HepG2 (cell line): Measurements from ENCODE around the gene GRIK3. TPM values are rescaled to one million over a fixed set of nuclear protein-coding genes. Genes with fewer than 3 reads are reported as not detected.
A peak's percentile ranks its signal among the peaks of the same experiment; 100 is the strongest.

ENCODE experiments used
- ATAC-seq: fragments of 200-7000 bp; cut with Tn5 transposase; 3 replicates; pipeline ENCODE4 v1.9.1; 2020; ENCODE audit warnings: mild to moderate bottlenecking, moderate library complexity
- BruUV-seq: library from RNA; stranded (reverse); fragments of 400-500 nt; replicated peaks from 2 replicates; lab custom pipeline; 2021; lab: Mats Ljungman, UMichigan
- CTCF ChIA-PET: fragments of 300-600 bp; formaldehyde crosslinking; extraction: SDS; loops from one replicate; lab custom pipeline; 2021; ENCODE audit warnings: low total read pairs, inconsistent platforms, low intra/inter-chr PET ratio; lab: Yijun Ruan, JAX
- POLR2A ChIA-PET: fragments of 350-600 bp; sonication (Branson Sonifier 250); formaldehyde crosslinking; loops from one replicate; lab custom pipeline; 2020; ENCODE audit warnings: antibody characterized with exemption, inconsistent platforms; lab: Yijun Ruan, JAX
- DNase-seq: peaks from one replicate; pipeline ENCODE4 v3.0.0-alpha.2; 2015; ENCODE audit warnings: low spot score
- FAIRE-seq: peaks from 3 replicates; lab custom pipeline; 2011; peaks lifted over from hg19 to GRCh38; lab: Jason Lieb, UNC
- H2AFZ ChIP-seq: one replicate; pipeline ENCODE4 v1.6.1; 2011; ENCODE audit warnings: low read length, inconsistent platforms
- H3K27ac ChIP-seq: fragments of 300-600 bp; 3 replicates; pipeline ENCODE4 v1.8.0; 2011; ENCODE audit warnings: mixed run types, mild to moderate bottlenecking, mixed read lengths, low read length, inconsistent platforms; ENCODE audit not compliant: insufficient read depth; ENCODE audit errors: extremely low read length
- H3K27me3 ChIP-seq, 2 experiments: fragments of 200-600 bp in 1 of 2; 2 replicates in 1 of 2; 3 replicates in 1 of 2; pipeline versions ENCODE4 v1.6.0 to v1.8.0; 2011; ENCODE audit warnings: low read length in 2 of 2, mild to moderate bottlenecking in 2 of 2, moderate library complexity in 2 of 2, inconsistent platforms in 1 of 2; ENCODE audit not compliant: insufficient read depth in 2 of 2, control insufficient read depth in 1 of 2
- H3K36me3 ChIP-seq, 2 experiments: fragments of 200-600 bp in 1 of 2; replicated peaks in 1 of 2; 2 replicates in 1 of 2; 3 replicates in 1 of 2; pipeline versions ENCODE4 v1.5.1 to v1.8.0; 2011; ENCODE audit warnings: low read length in 2 of 2, inconsistent platforms in 1 of 2; ENCODE audit not compliant: insufficient read depth in 2 of 2, control insufficient read depth in 1 of 2
- H3K4me1 ChIP-seq: 2 replicates; pipeline ENCODE4 v1.5.1; 2012; ENCODE audit warnings: low read length, inconsistent platforms; ENCODE audit not compliant: insufficient read depth
- H3K4me2 ChIP-seq: 2 replicates; pipeline ENCODE4 v1.6.0; 2011; ENCODE audit warnings: low read depth, low read length, inconsistent platforms
- H3K4me3 ChIP-seq, 3 experiments: fragments of 200-600 bp in 1 of 3; sonication (generic), shearing (Covaris generic) in 1 of 3; replicated peaks in 1 of 3; 2 replicates each; pipeline ENCODE4 v1.5.1; 2011 to 2016; ENCODE audit warnings: low read length in 3 of 3, inconsistent platforms in 2 of 3, low read depth in 2 of 3, mild to moderate bottlenecking in 2 of 3, control low read depth in 1 of 3, mixed read lengths in 1 of 3; ENCODE audit not compliant: insufficient read depth in 1 of 3
- H3K79me2 ChIP-seq: one replicate; pipeline ENCODE4 v1.6.1; 2011; ENCODE audit warnings: low read length, inconsistent platforms; ENCODE audit not compliant: insufficient read depth
- H3K9ac ChIP-seq: 2 replicates; pipeline ENCODE4 v1.6.0; 2011; ENCODE audit warnings: mild to moderate bottlenecking, low read depth, low read length, inconsistent platforms; ENCODE audit not compliant: insufficient read depth
- H3K9me3 ChIP-seq: 2 replicates; pipeline ENCODE4 v1.5.1; 2012; ENCODE audit warnings: mild to moderate bottlenecking, low read length
- H4K20me1 ChIP-seq: 2 replicates; pipeline ENCODE4 v1.6.0; 2011; ENCODE audit warnings: inconsistent platforms, mild to moderate bottlenecking, low read length, moderate library complexity; ENCODE audit not compliant: insufficient read depth
- FOXM1 ChIP-seq: sonication (generic); formaldehyde crosslinking; IDR thresholded peaks from 2 replicates; pipeline ENCODE4 v1.5.0; 2020; ENCODE audit warnings: missing genetic modification reagents
- HOXA5 ChIP-seq: sonication (generic); formaldehyde crosslinking; IDR thresholded peaks from 2 replicates; pipeline ENCODE4 v1.4.0; 2020; ENCODE audit warnings: missing genetic modification reagents
- NFE2L1 ChIP-seq: sonication (generic); formaldehyde crosslinking; IDR thresholded peaks from 2 replicates; pipeline ENCODE4 v1.4.0; 2020; ENCODE audit warnings: missing genetic modification reagents, mild to moderate bottlenecking, borderline replicate concordance
- NR3C1 ChIP-seq: sonication (generic); formaldehyde crosslinking; IDR thresholded peaks from 2 replicates; pipeline ENCODE4 v1.4.0; 2020; ENCODE audit warnings: missing genetic modification reagents
- TOE1 ChIP-seq: sonication (generic); formaldehyde crosslinking; IDR thresholded peaks from 2 replicates; pipeline ENCODE4 v1.4.0; 2020; ENCODE audit warnings: mild to moderate bottlenecking, missing genetic modification reagents
- ZBTB3 ChIP-seq: sonication (generic); formaldehyde crosslinking; IDR thresholded peaks from 2 replicates; pipeline ENCODE4 v1.4.0; 2020; ENCODE audit warnings: low read depth, mild to moderate bottlenecking, moderate library complexity, missing genetic modification reagents, borderline replicate concordance
- ZNF451 ChIP-seq: sonication (generic); formaldehyde crosslinking; IDR thresholded peaks from 2 replicates; pipeline ENCODE4 v1.5.0; 2020; ENCODE audit warnings: mild to moderate bottlenecking, missing genetic modification reagents
- ZNF629 ChIP-seq: sonication (generic); formaldehyde crosslinking; conservative IDR thresholded peaks from 2 replicates; pipeline ENCODE4 v1.5.0; 2020; ENCODE audit warnings: missing genetic modification reagents
- ZNF878 ChIP-seq: sonication (generic); formaldehyde crosslinking; IDR thresholded peaks from 2 replicates; pipeline ENCODE4 v1.8.1; 2023; ENCODE audit warnings: mild to moderate bottlenecking, missing genetic modification reagents, moderate library complexity
- WGBS: methylation state at CpG from one replicate; pipeline ENCODE4 v1.1.6; 2017; ENCODE audit warnings: low lambda C conversion rate; 5-methylcytosine and 5-hydroxymethylcytosine counted together
- in situ Hi-C: cut with HindIII; loops from 2 replicates; pipeline ENCODE4 v1.10.0; 2017; ENCODE audit warnings: low pct_unique_long_range_greater_than_20kb; ENCODE audit not compliant: extremely low pct_ligation_motif_present
- intact Hi-C: fragments of 100-400 bp; cut with micrococcal nuclease; formaldehyde crosslinking; loops from one replicate; pipeline ENCODE4 v1.10.0; 2022; ENCODE audit not compliant: unreplicated experiment
- polyA plus RNA-seq, 8 experiments: library from polyadenylated mRNA; depleted of rRNA in 3 of 8; stranded (reverse) in 7 of 8; unstranded in 1 of 8; fragments of >200 nt; fragmentation: Illumina TruSeq in 4 of 8; extraction: Trizol in 4 of 8; gene quantifications; 2 replicates each; pipeline versions ENCODE4 v1.2.1 to v1.2.3, GENCODE V29; 2011 to 2016; ENCODE audit warnings: low read depth in 4 of 8, missing spikeins in 1 of 8, mixed read lengths in 1 of 8; ENCODE audit not compliant: insufficient read depth in 1 of 8
- total RNA-seq, 5 experiments: library from RNA; depleted of rRNA; stranded (reverse); fragments of >200 nt; fragmentation: Illumina TruSeq; extraction: Trizol; gene quantifications; 2 replicates each; pipeline ENCODE4 v1.2.3, GENCODE V29; 2016; ENCODE audit warnings: low read depth in 1 of 5

The GRIK3 gene
- total and polyA plus RNA-seq, 2 of the 13 experiments (the other 11 are each of a cell fraction or from before 2014, with no cell fraction given): not detected

- no peak overlapping the region for H3K9ac ChIP-seq
- in situ Hi-C loops: no loop called here
- BruUV-seq: no TSS peak
- no peak overlapping the region for H3K4me3 ChIP-seq
- WGBS: 10% methylated on average over 5 of the region's 8 CpGs
- H2AFZ ChIP-seq: no peak overlapping the region
- no peaks in the 10 kb centered on the region for H3K36me3 ChIP-seq
- no peaks in the 10 kb centered on the region for H3K4me1 ChIP-seq
- no peak for DNase-seq
- intact Hi-C loops: no loop called here
- TF ChIP-seq ZNF629 (CRISPR knock-in tag) (0 out of 2 replicates have a peak, but pooled peaks have one; percentile 22), TOE1 (no peak)
- TF ChIP-seq, all 625 proteins: peak for 1
- no peak overlapping the region for H3K4me2 ChIP-seq
- H3K9me3 ChIP-seq: no peaks in the 10 kb centered on the region
- ChIA-PET CTCF (no interaction called here), POLR2A (no interaction called here)
- H3K27me3 ChIP-seq: peaks cover 3 to 4% of the 10 kb centered on the region in 2 experiments; a peak in 1 of 5 replicates
- FAIRE-seq: no peak
- H4K20me1 ChIP-seq: no peaks in the 10 kb centered on the region
- no peak overlapping the region for H3K27ac ChIP-seq
- no peaks in the 10 kb centered on the region for H3K79me2 ChIP-seq
- no peak for ATAC-seq
Measured at GRCh38 chr1:36941316-36941978, 92.9 kb downstream of the GRIK3 start.

- no peak overlapping the region for H3K27ac ChIP-seq
- H3K4me2 ChIP-seq: no peak overlapping the region
- CTCF ChIA-PET: no interaction called here
- H3K4me1 ChIP-seq: no peaks in the 10 kb centered on the region
- ATAC-seq: no peak
- H3K36me3 ChIP-seq: no peaks in the 10 kb centered on the region
- BruUV-seq: no TSS peak
- TF ChIP-seq ZBTB3: no peak
- TF ChIP-seq ZNF451 (CRISPR knock-in tag): no peak
- TF ChIP-seq HOXA5: no peak
- no peak for TF ChIP-seq NFE2L1 (CRISPR knock-in tag)
- no peak for TF ChIP-seq ZNF878
- no peak for TF ChIP-seq FOXM1
- no peak for TF ChIP-seq NR3C1 (CRISPR knock-in tag)
- POLR2A ChIA-PET: no interaction called here
- H2AFZ ChIP-seq: no peak overlapping the region
- in situ Hi-C loops (no loop called here), intact Hi-C loops (no loop called here)
- H3K27me3 ChIP-seq: peaks cover 3 to 10% of the 10 kb centered on the region in 2 experiments; a peak in 2 of 5 replicates
- H3K9me3 ChIP-seq: no peaks in the 10 kb centered on the region
- no peak overlapping the region for H3K4me3 ChIP-seq
- no peaks in the 10 kb centered on the region for H4K20me1 ChIP-seq
- H3K9ac ChIP-seq: no peak overlapping the region
- 14% methylated on average over 7 of the region's 7 CpGs for WGBS
- H3K79me2 ChIP-seq: no peaks in the 10 kb centered on the region
- no peak for FAIRE-seq
- no peak for DNase-seq
Measured at GRCh38 chr1:36938819-36939218, 95.5 kb downstream of the GRIK3 start.
